Activated T-cell treated with anti-CD3 and anti-CD28 coated beads for 1 hour (primary cell): ENCODE data around the gene ACSL6.

Experiments
- DNase-seq: peaks from one replicate; pipeline ENCODE4 v3.0.0-alpha.2; 2020; ENCODE audit warnings: low read depth

ACSL6 gene

GRCh38 chr5:132046880-132047299 lies 35.4 kb upstream of the ACSL6 start:
- no peak for DNase-seq

- no peak for DNase-seq
These were observed 32.7 kb upstream of the ACSL6 start for GRCh38 chr5:132044207-132044606.

- no peak for DNase-seq
These were observed 25.9 kb upstream of the ACSL6 start for GRCh38 chr5:132037353-132037752.

- no peak for DNase-seq
These were observed 21.7 kb upstream of the ACSL6 start for GRCh38 chr5:132033122-132033521.

GRCh38 chr5:132032196-132032595 lies 20.7 kb upstream of the ACSL6 start:
- no peak for DNase-seq

GRCh38 chr5:132030610-132031009 lies 19.2 kb upstream of the ACSL6 start:
- DNase-seq: no peak

GRCh38 chr5:132029609-132030330 lies 18.3 kb upstream of the ACSL6 start:
- DNase-seq: no peak

GRCh38 chr5:132027027-132027426 lies 15.6 kb upstream of the ACSL6 start:
- no peak for DNase-seq

- no peak for DNase-seq
These were observed 15.1 kb upstream of the ACSL6 start for GRCh38 chr5:132026516-132027008.

GRCh38 chr5:132025403-132025971 lies 14.0 kb upstream of the ACSL6 start:
- DNase-seq: no peak

- DNase-seq: no peak
These were observed 13.4 kb upstream of the ACSL6 start for GRCh38 chr5:132024789-132025402.

- DNase-seq: no peak
These were observed 12.6 kb upstream of the ACSL6 start for GRCh38 chr5:132024117-132024435.

- DNase-seq: no peak
These were observed 12.0 kb upstream of the ACSL6 start for GRCh38 chr5:132023258-132024116.

GRCh38 chr5:132022737-132023136 lies 11.3 kb upstream of the ACSL6 start:
- DNase-seq: no peak

- no peak for DNase-seq
These were observed 10.2 kb upstream of the ACSL6 start for GRCh38 chr5:132021654-132022053.

- no peak for DNase-seq
These were observed 9.3 kb upstream of the ACSL6 start for GRCh38 chr5:132020568-132021339.

GRCh38 chr5:132019857-132020555 lies 8.5 kb upstream of the ACSL6 start:
- DNase-seq: no peak

GRCh38 chr5:132019337-132019736 lies 7.9 kb upstream of the ACSL6 start:
- DNase-seq: no peak

- DNase-seq: no peak
These were observed 6.5 kb upstream of the ACSL6 start for GRCh38 chr5:132017738-132018625.

GRCh38 chr5:132017316-132017715 lies 5.9 kb upstream of the ACSL6 start:
- DNase-seq: no peak
